Mucosa of rectum (tissue), 2 donors: ENCODE data around the gene ZNF438.
A peak's percentile ranks its signal among the peaks of the same experiment; 100 is the strongest.

Experiments
- H3K27ac ChIP-seq, 2 donors: one replicate each; pipeline ENCODE4 v1.7.0; 2013; ENCODE audit warnings: inconsistent platforms in 2 of 2, low read depth in 2 of 2, low read length in 2 of 2
- H3K27me3 ChIP-seq, 2 donors: one replicate each; pipeline ENCODE4 v1.7.0; 2013; ENCODE audit warnings: low read length in 2 of 2; ENCODE audit not compliant: control insufficient read depth in 2 of 2, insufficient read depth in 2 of 2
- H3K36me3 ChIP-seq, 2 donors: one replicate each; pipeline ENCODE4 v1.7.0; 2013; ENCODE audit warnings: low read length in 2 of 2; ENCODE audit not compliant: control insufficient read depth in 2 of 2, insufficient read depth in 2 of 2
- H3K4me1 ChIP-seq, 2 donors: one replicate each; pipeline ENCODE4 v1.7.0; 2013; ENCODE audit warnings: low read length in 2 of 2, mild to moderate bottlenecking in 1 of 2; ENCODE audit not compliant: control insufficient read depth in 2 of 2, insufficient read depth in 2 of 2
- H3K4me3 ChIP-seq, 2 donors: one replicate each; pipeline ENCODE4 v1.7.0; 2013; ENCODE audit warnings: low read length in 2 of 2
- H3K9ac ChIP-seq, 2 donors: one replicate each; pipeline ENCODE4 v1.7.0; 2013; ENCODE audit warnings: low read length in 2 of 2, low read depth in 1 of 2, mild to moderate bottlenecking in 1 of 2
- H3K9me3 ChIP-seq, 2 donors: one replicate each; pipeline ENCODE4 v1.7.0; 2013; ENCODE audit warnings: low read length in 2 of 2; ENCODE audit not compliant: control insufficient read depth in 2 of 2
- donor health status: healthy.
- donor health status: Normal muscosa, but diverticular disease.

Gene ZNF438

GRCh38 chr10:31000071-31000782, 31.4 kb downstream of the ZNF438 start:
- H3K4me3 ChIP-seq, result no peak overlapping the region
- H3K27me3 ChIP-seq, result no peaks in the 10 kb centered on the region
- no peak overlapping the region for H3K9ac ChIP-seq
- H3K9me3 ChIP-seq, result no peaks in the 10 kb centered on the region
- H3K4me1 ChIP-seq, result no peaks in the 10 kb centered on the region
- H3K36me3 ChIP-seq, result no peaks in the 10 kb centered on the region
- no peak overlapping the region for H3K27ac ChIP-seq

GRCh38 chr10:30999070-30999712, 32.5 kb downstream of the ZNF438 start:
- Histone ChIP-seq H3K27ac (peak overlapping the region in 1 of 2 donors; percentile 26), H3K36me3 (no peaks in the 10 kb centered on the region), H3K27me3 (no peaks in the 10 kb centered on the region), H3K9ac (no peak overlapping the region), H3K4me3 (no peak overlapping the region), H3K4me1 (no peaks in the 10 kb centered on the region), H3K9me3 (no peaks in the 10 kb centered on the region)

GRCh38 chr10:30997536-30998235, 34.0 kb downstream of the ZNF438 start:
- Histone ChIP-seq H3K27ac (no peak overlapping the region), H3K4me3 (no peak overlapping the region), H3K9ac (no peak overlapping the region)

GRCh38 chr10:30996481-30997005, 35.1 kb downstream of the ZNF438 start:
- no peak overlapping the region for H3K4me3 ChIP-seq
- no peaks in the 10 kb centered on the region for H3K4me1 ChIP-seq

More at GRCh38 chr10:30997536-30998235, 34.0 kb downstream of the ZNF438 start:
- no peaks in the 10 kb centered on the region for H3K27me3 ChIP-seq
- H3K36me3 ChIP-seq, result no peaks in the 10 kb centered on the region
- no peaks in the 10 kb centered on the region for H3K4me1 ChIP-seq
- H3K9me3 ChIP-seq, result no peaks in the 10 kb centered on the region

GRCh38 chr10:30995081-30995770, 36.4 kb downstream of the ZNF438 start:
- H3K9me3 ChIP-seq, result no peaks in the 10 kb centered on the region
- H3K9ac ChIP-seq, result no peak overlapping the region
- H3K4me3 ChIP-seq, result no peak overlapping the region
- H3K27me3 ChIP-seq, result no peaks in the 10 kb centered on the region
- H3K36me3 ChIP-seq, result no peaks in the 10 kb centered on the region
- no peak overlapping the region for H3K27ac ChIP-seq
- no peaks in the 10 kb centered on the region for H3K4me1 ChIP-seq

More at GRCh38 chr10:30996481-30997005, 35.1 kb downstream of the ZNF438 start:
- no peaks in the 10 kb centered on the region for H3K9me3 ChIP-seq
- no peak overlapping the region for H3K27ac ChIP-seq
- no peaks in the 10 kb centered on the region for H3K27me3 ChIP-seq
- H3K9ac ChIP-seq, result no peak overlapping the region
- no peaks in the 10 kb centered on the region for H3K36me3 ChIP-seq

- Histone ChIP-seq H3K9ac (no peak overlapping the region), H3K9me3 (no peaks in the 10 kb centered on the region), H3K36me3 (no peaks in the 10 kb centered on the region), H3K4me1 (no peaks in the 10 kb centered on the region), H3K27ac (no peak overlapping the region), H3K4me3 (no peak overlapping the region), H3K27me3 (no peaks in the 10 kb centered on the region)
Observed at GRCh38 chr10:30993155-30993554, 38.5 kb downstream of the ZNF438 start.

GRCh38 chr10:30992681-30993080, 39.0 kb downstream of the ZNF438 start:
- Histone ChIP-seq H3K9me3 (no peaks in the 10 kb centered on the region), H3K27me3 (no peaks in the 10 kb centered on the region), H3K4me1 (no peaks in the 10 kb centered on the region), H3K27ac (no peak overlapping the region), H3K36me3 (no peaks in the 10 kb centered on the region), H3K9ac (no peak overlapping the region), H3K4me3 (no peak overlapping the region)

GRCh38 chr10:30991647-30992011, 40.0 kb downstream of the ZNF438 start:
- no peaks in the 10 kb centered on the region for H3K4me1 ChIP-seq
- H3K27me3 ChIP-seq, result no peaks in the 10 kb centered on the region
- no peak overlapping the region for H3K4me3 ChIP-seq
- H3K36me3 ChIP-seq, result no peaks in the 10 kb centered on the region
- H3K9ac ChIP-seq, result no peak overlapping the region
- H3K9me3 ChIP-seq, result no peaks in the 10 kb centered on the region
- H3K27ac ChIP-seq, result no peak overlapping the region

- Histone ChIP-seq H3K4me1 (no peaks in the 10 kb centered on the region), H3K9me3 (no peaks in the 10 kb centered on the region), H3K9ac (no peak overlapping the region), H3K36me3 (no peaks in the 10 kb centered on the region), H3K27ac (no peak overlapping the region), H3K27me3 (no peaks in the 10 kb centered on the region), H3K4me3 (no peak overlapping the region)
Observed at GRCh38 chr10:30990971-30991646, 40.6 kb downstream of the ZNF438 start.
